GM23248 (cell line): Measurements from ENCODE around the gene SLC5A1.
"Not testable (repeated sequence)": the region's sequence is repeated elsewhere in the genome, so short reads cannot be mapped to it uniquely, and the experiment has no call there.

Source experiments
- EZH2 ChIP-seq: fragments of 200-600 bp; sonication (generic); IDR thresholded peaks from 2 replicates; pipeline ENCODE4 v1.6.1; 2018; ENCODE audit warnings: antibody characterized with exemption, mild to moderate bottlenecking; ENCODE audit not compliant: insufficient read depth, poor library complexity, severe bottlenecking
- EZH2phosphoT487 ChIP-seq: fragments of 200-600 bp; sonication (generic); IDR thresholded peaks from 2 replicates; pipeline ENCODE4 v1.6.1; 2018; ENCODE audit warnings: antibody characterized with exemption, moderate library complexity, mild to moderate bottlenecking, low read depth; ENCODE audit not compliant: insufficient read depth

GRCh38 chr22:32154727-32155126, 111.7 kb downstream of the SLC5A1 start:
- not testable (repeated sequence) for TF ChIP-seq EZH2phosphoT487, EZH2
